Fibroblast of mammary gland (primary cell): Measurements from ENCODE around the gene CHL1.

ENCODE experiments used
- DNase-seq: peaks from one replicate; pipeline ENCODE4 v3.0.0-alpha.2; 2010; ENCODE audit warnings: low read depth
- H3K4me3 ChIP-seq: 2 replicates; pipeline ENCODE4 v1.5.1; 2011; ENCODE audit warnings: low read depth, mild to moderate bottlenecking, low read length, moderate library complexity; ENCODE audit not compliant: control insufficient read depth
- CTCF ChIP-seq: conservative IDR thresholded peaks from 2 replicates; pipeline ENCODE4 v1.5.1; 2011; ENCODE audit warnings: low read depth, low read length, inconsistent platforms; ENCODE audit not compliant: control insufficient read depth, insufficient read depth

Gene CHL1

GRCh38 chr3:394775-395174 lies 198.2 kb downstream of the CHL1 start:
- DNase-seq: no peak
- no peak for TF ChIP-seq CTCF
- H3K4me3 ChIP-seq: no peak overlapping the region

- DNase-seq: peak; percentile 17
- H3K4me3 ChIP-seq: no peak overlapping the region
- no peak for TF ChIP-seq CTCF
Observed at GRCh38 chr3:396293-396692, 199.7 kb downstream of the CHL1 start.

GRCh38 chr3:399647-400046 lies 203.1 kb downstream of the CHL1 start:
- DNase-seq: no peak
- no peak for TF ChIP-seq CTCF
- no peak overlapping the region for H3K4me3 ChIP-seq

GRCh38 chr3:403826-404225 lies 207.3 kb downstream of the CHL1 start:
- TF ChIP-seq CTCF: no peak
- H3K4me3 ChIP-seq: no peak overlapping the region
- no peak for DNase-seq

GRCh38 chr3:409011-409410 lies 212.4 kb downstream of the CHL1 start:
- no peak for DNase-seq
- TF ChIP-seq CTCF: no peak
- H3K4me3 ChIP-seq: no peak overlapping the region

- no peak overlapping the region for H3K4me3 ChIP-seq
- DNase-seq: no peak
- TF ChIP-seq CTCF: no peak
Observed at GRCh38 chr3:411226-411625, 214.7 kb downstream of the CHL1 start.

- TF ChIP-seq CTCF: peak; percentile 41
- H3K4me3 ChIP-seq: no peak overlapping the region
- peak; percentile 15 for DNase-seq
Observed at GRCh38 chr3:414063-414462, 217.5 kb downstream of the CHL1 start.
